ENCODE results near the gene MYO1D. TPM values are rescaled to one million over a fixed set of nuclear protein-coding genes. Genes with fewer than 3 reads are reported as not detected.
A peak's percentile ranks its signal among the peaks of the same experiment; 100 is the strongest.

The MYO1D gene
- polyA plus RNA-seq, 5 donors, result 19.8 to 26.5 (median 25.0) TPM

DNA sequence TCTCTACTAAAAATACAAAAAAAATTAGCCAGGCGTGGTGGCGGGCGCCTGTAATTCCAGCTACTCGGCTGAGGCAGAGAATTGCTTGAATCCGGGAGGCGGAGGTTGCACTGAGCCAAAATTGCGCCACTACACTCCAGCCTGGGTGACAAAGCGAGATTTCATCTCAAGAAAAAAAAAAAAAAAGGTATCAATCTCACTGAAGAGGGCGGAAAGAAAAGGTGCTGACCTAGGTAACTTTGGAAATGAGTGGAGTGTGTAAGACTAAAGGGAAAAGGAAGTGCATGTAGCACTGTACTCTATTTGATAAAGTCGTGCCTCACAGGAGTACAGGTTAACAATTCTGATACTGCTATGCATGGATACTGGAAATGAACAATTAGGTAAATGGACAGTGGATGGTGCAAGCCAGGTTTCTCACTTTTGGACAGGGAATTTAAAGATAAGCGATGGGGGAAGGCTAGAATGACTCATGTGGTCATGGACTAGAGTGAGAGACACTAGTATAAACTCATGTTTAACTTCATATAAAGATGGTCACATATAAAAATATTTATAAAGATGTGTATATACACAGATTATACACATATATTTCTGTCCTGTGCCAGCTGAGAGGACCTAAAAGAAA is 247.2 kb downstream of the MYO1D start:
- DNase-seq, result no peak

GRCh38 chr17:32628271-32629044 is 248.5 kb downstream of the MYO1D start:
- DNase-seq, result no peak

DNA sequence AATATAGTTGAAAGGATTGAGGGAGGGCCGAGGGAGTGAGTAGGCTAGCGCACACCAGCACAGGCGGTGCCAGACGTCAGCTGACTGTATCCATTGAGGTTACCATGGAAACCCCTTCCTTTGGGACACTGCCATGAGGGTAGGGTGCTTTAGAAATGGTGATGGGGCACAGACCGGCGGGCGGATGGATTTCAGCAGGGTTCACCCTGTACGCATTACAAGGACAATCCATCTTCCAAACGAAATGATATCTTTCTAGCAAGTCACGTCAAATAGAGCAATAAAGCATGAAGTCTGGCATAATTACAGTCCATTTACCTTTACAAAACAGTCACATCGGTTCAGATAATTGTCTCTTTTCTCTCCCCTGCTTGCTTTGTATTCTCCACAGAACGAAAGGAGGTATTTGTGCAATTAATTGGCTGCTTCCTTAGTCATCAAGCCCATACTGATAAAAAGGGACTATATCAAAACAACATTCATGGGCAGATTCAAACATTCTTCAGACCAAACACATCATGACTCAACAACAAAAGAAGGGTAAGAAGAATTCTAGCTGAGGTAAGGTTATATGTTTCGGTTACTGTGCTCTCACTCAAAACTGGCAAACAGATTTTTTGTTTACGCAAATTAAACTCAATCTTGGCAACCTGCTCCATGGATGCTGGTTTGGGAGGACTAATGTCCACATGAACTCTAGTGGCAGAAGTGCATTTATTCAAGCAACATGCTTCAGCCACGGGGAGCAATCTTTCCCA is 249.5 kb downstream of the MYO1D start:
- DNase-seq, result no peak

DNA sequence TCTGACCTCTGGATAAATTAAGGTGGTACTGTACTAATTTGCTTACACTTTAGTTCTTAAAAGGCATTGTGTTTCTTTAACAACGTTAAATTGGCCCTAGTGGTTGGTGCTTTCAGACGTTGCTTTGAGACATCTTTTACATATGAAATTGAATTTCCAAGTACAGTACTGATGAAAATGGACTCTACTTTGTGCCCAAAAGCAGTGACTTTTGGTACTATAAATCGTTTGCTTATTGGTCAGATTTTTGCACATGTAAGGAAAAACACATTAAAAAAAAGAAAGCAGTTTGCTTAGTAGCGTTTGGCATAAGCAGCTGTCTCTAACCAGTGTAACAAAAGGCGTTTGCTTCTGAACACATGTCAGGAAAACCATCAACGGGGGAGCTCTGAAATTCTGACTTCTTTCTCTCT is 250.5 kb downstream of the MYO1D start:
- DNase-seq, result no peak

DNA sequence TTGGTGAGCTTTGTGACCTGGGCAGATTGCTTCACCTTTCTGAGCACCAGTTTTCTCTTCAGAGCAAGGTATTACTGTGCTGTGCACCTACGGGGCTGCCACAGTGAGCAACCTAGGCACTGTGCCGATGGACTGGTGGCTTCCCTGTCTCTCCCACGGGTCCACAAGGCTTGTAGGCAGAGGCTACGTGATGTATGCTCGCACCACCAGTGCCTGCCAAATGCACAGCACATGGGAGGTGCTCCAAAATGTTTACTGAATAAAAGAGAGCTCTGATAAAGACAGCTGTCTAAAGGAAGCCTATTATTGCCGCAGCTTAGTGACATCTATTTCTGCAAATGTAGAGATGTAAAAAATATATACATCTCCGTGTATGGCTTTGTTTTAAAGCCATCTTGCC is 251.0 kb downstream of the MYO1D start:
- no peak for DNase-seq

- no peak for DNase-seq
Measured at GRCh38 chr17:32623196-32623595, 253.7 kb downstream of the MYO1D start.

DNA sequence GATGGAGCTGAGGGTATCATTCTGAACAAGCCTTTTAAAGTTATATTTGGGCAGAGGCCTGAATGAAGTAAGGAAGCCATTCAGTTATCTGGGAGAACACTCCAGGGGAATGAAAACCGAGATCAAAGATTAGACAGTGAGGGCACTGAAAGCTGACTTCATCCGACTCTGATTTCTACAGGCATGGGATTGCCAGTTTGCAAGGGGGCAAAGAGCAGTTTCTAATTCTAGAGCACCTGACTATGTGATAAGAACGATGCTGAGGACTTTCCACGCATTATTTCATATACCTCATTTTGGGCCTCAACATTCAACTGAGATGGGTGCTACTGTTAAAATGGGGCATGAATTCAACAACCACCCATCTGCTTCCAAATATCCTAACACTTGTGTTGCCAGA is 254.4 kb downstream of the MYO1D start:
- no peak for DNase-seq

DNA sequence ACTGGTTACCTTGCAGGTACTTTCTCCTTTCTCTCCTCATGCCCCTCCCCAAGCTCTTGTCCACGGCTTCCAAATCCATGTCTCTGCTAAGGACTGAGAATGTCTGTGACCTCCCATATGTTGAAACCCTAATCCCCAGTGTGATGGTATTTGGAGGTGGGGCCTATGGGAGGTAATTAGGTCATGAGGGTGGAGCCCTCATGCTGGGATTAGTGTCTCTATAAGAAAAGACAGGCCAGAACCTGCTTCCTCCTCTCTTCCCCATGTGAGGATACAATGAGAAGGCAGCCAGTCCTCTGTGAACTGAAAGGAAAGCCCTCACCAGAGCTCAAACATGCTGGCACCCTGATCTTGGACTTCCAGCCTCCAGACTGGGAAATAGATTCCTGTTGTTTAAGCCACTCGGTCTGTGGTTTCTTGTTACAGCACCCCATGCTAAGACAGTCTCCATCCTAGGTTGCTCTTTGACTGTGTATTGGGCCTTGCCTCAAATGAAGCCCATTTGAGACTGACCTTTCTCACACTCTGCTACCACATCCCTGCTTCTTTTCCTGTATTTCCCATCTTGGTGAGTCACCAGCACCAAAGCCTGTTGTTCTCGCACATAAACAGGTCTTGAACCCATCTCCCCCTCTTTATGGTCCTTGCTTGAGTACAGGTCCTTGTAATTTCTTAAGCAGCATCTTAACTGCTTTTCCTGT is 255.2 kb downstream of the MYO1D start:
- DNase-seq, result no peak

DNA sequence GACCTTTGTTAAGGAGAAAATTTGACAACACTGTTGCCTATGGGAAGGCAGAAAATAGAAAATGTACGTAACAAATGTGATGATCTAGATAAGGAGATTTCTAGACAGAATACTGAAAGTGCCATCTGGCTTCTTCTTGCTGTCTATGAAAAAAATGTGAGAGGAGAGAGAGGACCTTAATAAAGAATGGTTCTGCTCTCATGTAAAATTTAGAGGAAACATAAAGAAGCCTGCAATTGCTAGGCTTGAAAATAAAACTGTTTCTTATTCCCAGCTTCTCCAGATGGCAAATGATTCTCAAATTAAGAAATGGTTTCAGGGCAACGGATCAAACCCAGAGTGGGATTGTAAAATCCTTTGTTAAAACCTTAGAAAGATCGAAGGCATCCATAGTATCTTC is 261.6 kb downstream of the MYO1D start:
- no peak for DNase-seq

GRCh38 chr17:32610943-32611342 is 266.0 kb downstream of the MYO1D start:
- no peak for DNase-seq

DNA sequence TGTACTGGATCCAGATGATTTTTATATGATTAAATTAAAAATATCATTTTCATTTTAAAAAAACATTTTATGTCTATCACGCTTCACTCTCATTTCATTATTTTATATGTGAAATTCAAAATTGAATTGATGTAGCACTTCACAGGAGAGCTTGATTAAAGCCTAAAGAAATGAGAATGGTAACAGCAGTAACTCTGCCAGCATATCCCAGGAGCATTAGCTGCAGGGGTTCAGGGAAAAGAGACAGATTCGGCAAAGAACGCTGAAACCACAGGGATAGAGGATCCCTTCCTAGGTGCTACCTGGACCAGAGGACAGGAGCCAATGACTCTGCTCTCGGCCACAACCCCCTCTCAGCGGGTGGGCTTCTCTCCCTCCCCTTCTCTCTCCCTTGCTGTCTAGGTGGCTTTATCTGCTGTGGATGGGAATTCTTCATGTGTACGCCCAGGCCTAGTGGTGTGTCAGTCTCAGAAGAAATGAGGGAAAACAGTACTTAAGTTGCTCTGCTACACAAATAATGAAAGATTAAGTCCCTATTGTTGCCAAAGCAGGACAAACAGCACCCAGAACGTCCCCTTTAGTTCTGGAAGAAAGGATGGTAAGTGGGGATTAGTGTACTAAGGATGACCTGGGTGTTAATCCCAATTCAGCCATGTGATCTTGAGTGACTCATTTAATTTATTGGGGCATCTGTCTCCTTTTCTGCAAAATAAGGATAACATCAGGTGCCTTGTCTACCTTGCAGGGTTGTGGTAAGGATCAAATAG is 266.9 kb downstream of the MYO1D start:
- no peak for DNase-seq

GRCh38 chr17:32609085-32609484 is 267.8 kb downstream of the MYO1D start:
- no peak for DNase-seq

DNA sequence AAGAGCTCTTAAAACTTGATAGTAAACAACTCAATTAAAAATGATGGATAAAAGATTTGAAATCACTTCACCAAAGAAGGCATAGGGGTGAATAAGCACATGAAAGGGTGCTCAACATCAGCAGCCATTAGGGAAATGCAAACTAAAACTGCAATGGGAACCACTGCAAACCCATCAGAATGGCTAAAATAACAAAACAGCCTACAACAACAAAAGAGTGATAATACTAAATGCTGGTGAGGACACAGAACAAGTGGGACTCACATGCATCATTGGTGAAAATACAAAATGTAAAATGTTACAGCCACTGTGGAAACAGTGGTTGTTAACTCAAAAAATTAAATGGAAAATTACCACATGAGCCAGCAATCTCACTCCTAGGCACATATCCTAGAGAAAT is 268.7 kb downstream of the MYO1D start:
- no peak for DNase-seq

DNA sequence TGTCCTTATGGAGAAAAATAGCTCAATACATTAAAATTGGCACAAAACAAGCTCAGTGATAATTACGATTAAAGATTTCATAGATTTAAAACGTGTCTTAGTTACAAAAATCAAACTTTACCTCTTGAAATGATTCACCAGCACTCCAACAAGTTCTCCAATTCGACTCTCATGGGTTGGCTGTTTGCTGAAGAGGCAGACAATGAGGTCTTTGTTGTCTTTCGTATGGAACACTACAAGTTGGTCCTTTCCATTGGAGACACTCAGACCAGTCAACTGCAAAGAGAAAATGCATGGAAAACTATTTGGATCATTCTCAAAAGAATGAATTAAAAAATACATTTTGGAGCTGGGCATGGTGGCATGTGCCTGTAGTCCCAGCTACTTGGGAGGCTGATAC is 272.0 kb downstream of the MYO1D start:
- DNase-seq, result no peak

DNA sequence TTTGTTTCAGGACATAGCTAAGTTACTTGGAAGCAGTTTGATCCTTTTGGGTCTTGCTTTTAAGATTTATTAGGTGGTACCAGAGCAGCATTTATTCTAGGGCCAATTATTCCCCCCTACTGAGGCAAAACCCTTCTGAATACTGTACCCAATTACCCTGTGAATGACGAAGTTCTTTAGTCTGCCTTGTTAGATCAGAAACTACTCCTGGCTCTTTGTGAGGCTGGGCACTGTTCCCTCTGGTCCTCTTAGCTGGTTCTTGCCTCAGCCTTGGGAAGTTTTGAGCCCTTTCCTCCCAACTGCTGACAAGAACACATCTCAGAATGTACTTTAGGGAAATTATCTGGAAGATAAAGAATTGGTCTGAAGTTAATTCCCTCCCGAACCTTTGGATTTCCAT is 274.5 kb downstream of the MYO1D start:
- peak in 1 of 2 donors; percentile 29 for DNase-seq

GRCh38 chr17:32601866-32602265 is 275.1 kb downstream of the MYO1D start:
- DNase-seq, result peak; percentile 2 to 22

- DNase-seq, result no peak
Measured at GRCh38 chr17:32596628-32597027, 280.3 kb downstream of the MYO1D start.

GRCh38 chr17:32596206-32596605 is 280.7 kb downstream of the MYO1D start:
- DNase-seq, result no peak

DNA sequence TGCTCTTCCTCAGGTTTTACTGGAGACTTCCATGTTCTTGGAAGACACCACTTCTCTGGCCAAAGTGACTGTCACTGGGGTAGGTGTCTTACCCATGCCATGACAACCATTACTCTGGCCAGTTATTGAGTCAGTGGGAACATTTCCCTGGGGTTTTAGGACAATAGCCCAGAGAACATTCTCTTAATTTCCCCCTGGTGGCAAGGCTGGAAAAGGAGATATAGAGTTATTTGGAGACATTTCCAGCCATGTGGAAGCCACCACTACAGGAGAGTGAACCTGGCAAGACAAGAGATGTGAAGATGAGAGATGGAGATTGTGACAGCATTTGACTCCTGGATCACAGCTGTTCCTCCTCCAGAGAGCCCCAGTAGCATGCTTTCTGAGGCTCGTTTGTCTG is 283.9 kb downstream of the MYO1D start:
- no peak for DNase-seq

DNA sequence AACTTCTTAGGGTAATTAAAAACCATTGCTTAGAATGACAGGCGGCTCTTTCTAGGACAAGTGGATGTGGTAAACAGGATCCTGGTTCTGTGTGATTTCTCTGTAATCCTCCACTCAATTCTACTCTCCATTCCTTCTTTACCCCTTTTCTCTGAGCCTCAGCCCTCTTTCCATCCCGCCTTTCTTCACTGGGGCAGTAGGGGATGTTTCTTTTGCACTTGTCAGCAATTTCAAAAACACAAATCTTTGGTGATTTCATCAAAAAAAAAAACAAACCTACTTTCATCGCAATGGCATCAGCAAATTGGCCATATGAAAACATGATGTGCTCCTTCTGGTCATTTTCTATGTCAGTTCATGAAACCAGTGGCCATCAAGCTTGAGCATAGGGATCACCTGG is 285.5 kb downstream of the MYO1D start:
- no peak for DNase-seq

- no peak for DNase-seq
Measured at GRCh38 chr17:32590974-32591373, 285.9 kb downstream of the MYO1D start.

- DNase-seq, result no peak
Measured at GRCh38 chr17:32588982-32589381, 287.9 kb downstream of the MYO1D start.
